ENCODE data around the gene BIN2.

The BIN2 gene

GRCh38 chr12:51323966-51324895 lies at the start of gene BIN2:
BIN2 (minus strand) TSS chr12:51324174; CDS start chr12:51324102, 72 bp downstream.
- DNase-seq (ENCODE audit: low read depth, low spot score) = peak; percentile 37

GRCh38 chr12:51373187-51373586 lies 49.2 kb upstream of the BIN2 start:
- no peak for DNase-seq (ENCODE audit: low read depth, low spot score)

GRCh38 chr12:51372021-51372420 lies 48.0 kb upstream of the BIN2 start:
- DNase-seq (ENCODE audit: low read depth, low spot score) = no peak

- DNase-seq (ENCODE audit: low read depth, low spot score) = no peak
Observed at GRCh38 chr12:51371295-51371953, 47.5 kb upstream of the BIN2 start.

GRCh38 chr12:51370667-51371066 lies 46.7 kb upstream of the BIN2 start:
- no peak for DNase-seq (ENCODE audit: low read depth, low spot score)

GRCh38 chr12:51369581-51369980 lies 45.6 kb upstream of the BIN2 start:
- no peak for DNase-seq (ENCODE audit: low read depth, low spot score)

- DNase-seq (ENCODE audit: low read depth, low spot score) = peak; percentile 74
Observed at GRCh38 chr12:51368640-51369517, 44.9 kb upstream of the BIN2 start.

GRCh38 chr12:51365276-51365675 lies 41.3 kb upstream of the BIN2 start:
- no peak for DNase-seq (ENCODE audit: low read depth, low spot score)

GRCh38 chr12:51364001-51364400 lies 40.0 kb upstream of the BIN2 start:
- DNase-seq (ENCODE audit: low read depth, low spot score) = no peak

GRCh38 chr12:51362747-51363342 lies 38.9 kb upstream of the BIN2 start:
- no peak for DNase-seq (ENCODE audit: low read depth, low spot score)

GRCh38 chr12:51362307-51362706 lies 38.3 kb upstream of the BIN2 start:
- DNase-seq (ENCODE audit: low read depth, low spot score) = no peak

GRCh38 chr12:51361161-51362016 lies 37.4 kb upstream of the BIN2 start:
- DNase-seq (ENCODE audit: low read depth, low spot score) = no peak

- DNase-seq (ENCODE audit: low read depth, low spot score) = no peak
Observed at GRCh38 chr12:51360315-51360714, 36.3 kb upstream of the BIN2 start.

GRCh38 chr12:51359851-51360250 lies 35.9 kb upstream of the BIN2 start:
- DNase-seq (ENCODE audit: low read depth, low spot score) = no peak

GRCh38 chr12:51358496-51358895 lies 34.5 kb upstream of the BIN2 start:
- DNase-seq (ENCODE audit: low read depth, low spot score) = no peak

- DNase-seq (ENCODE audit: low read depth, low spot score) = no peak
Observed at GRCh38 chr12:51357374-51358047, 33.5 kb upstream of the BIN2 start.

GRCh38 chr12:51351913-51352532 lies 28.0 kb upstream of the BIN2 start:
- no peak for DNase-seq (ENCODE audit: low read depth, low spot score)

- no peak for DNase-seq (ENCODE audit: low read depth, low spot score)
Observed at GRCh38 chr12:51349026-51349425, 25.1 kb upstream of the BIN2 start.

- no peak for DNase-seq (ENCODE audit: low read depth, low spot score)
Observed at GRCh38 chr12:51348116-51348515, 24.1 kb upstream of the BIN2 start.

GRCh38 chr12:51346581-51346980 lies 22.6 kb upstream of the BIN2 start, which contains the start of gene CELA1:
CELA1 (minus strand) TSS chr12:51346679; CDS start chr12:51346638, 41 bp downstream.
- DNase-seq (ENCODE audit: low read depth, low spot score) = no peak
